ENCODE measurements around the gene PPP1R15B. TPM values are rescaled to one million over a fixed set of nuclear protein-coding genes. Genes with fewer than 3 reads are reported as not detected.

PPP1R15B gene
- 10 to 100 TPM; 63.9 to 71.6 TPM for total RNA-seq

GRCh38 chr1:204411451-204412204 lies at the start of gene PPP1R15B:
TSS of gene PPP1R15B (minus strand) at chr1:204411817. CDS start at chr1:204411411, 406 bp downstream.
- H3K27me3 Mint-ChIP-seq, result no peaks in the 10 kb centered on the region
- peaks cover 53% of the 10 kb centered on the region for H3K36me3 Mint-ChIP-seq (ENCODE audit: low read depth)
- peak within 1 kb of the TSS; percentile 98 for H3K4me3 Mint-ChIP-seq
- H3K27ac Mint-ChIP-seq, result peak within 1 kb of the TSS; percentile 99
- H3K9me3 Mint-ChIP-seq, result no peaks in the 10 kb centered on the region
- H3K4me1 Mint-ChIP-seq, result peaks cover 4% of the 10 kb centered on the region
- ATAC-seq (replicated peaks), result peak; percentile 93

GRCh38 chr1:204460346-204460745 lies 48.7 kb upstream of the PPP1R15B start:
- Mint-ChIP-seq H3K36me3 (ENCODE audit: low read depth) (peaks cover 74% of the 10 kb centered on the region), H3K27me3 (no peaks in the 10 kb centered on the region), H3K4me1 (peaks cover 45% of the 10 kb centered on the region), H3K4me3 (peak overlapping the region; percentile 60), H3K27ac (no peak overlapping the region), H3K9me3 (no peaks in the 10 kb centered on the region)
- ATAC-seq (replicated peaks), result no peak

GRCh38 chr1:204459706-204460105 lies 48.1 kb upstream of the PPP1R15B start:
- H3K27ac Mint-ChIP-seq, result peak overlapping the region; percentile 19
- peaks cover 38% of the 10 kb centered on the region for H3K4me1 Mint-ChIP-seq
- H3K36me3 Mint-ChIP-seq (ENCODE audit: low read depth), result peaks cover 74% of the 10 kb centered on the region
- no peak overlapping the region for H3K4me3 Mint-ChIP-seq
- no peaks in the 10 kb centered on the region for H3K27me3 Mint-ChIP-seq
- ATAC-seq (replicated peaks), result no peak
- H3K9me3 Mint-ChIP-seq, result no peaks in the 10 kb centered on the region

GRCh38 chr1:204457666-204458065 lies 46.0 kb upstream of the PPP1R15B start:
- H3K27me3 Mint-ChIP-seq, result no peaks in the 10 kb centered on the region
- no peak overlapping the region for H3K4me3 Mint-ChIP-seq
- ATAC-seq (replicated peaks), result no peak
- peaks cover 29% of the 10 kb centered on the region for H3K4me1 Mint-ChIP-seq
- no peaks in the 10 kb centered on the region for H3K9me3 Mint-ChIP-seq
- H3K36me3 Mint-ChIP-seq (ENCODE audit: low read depth), result peaks cover 74% of the 10 kb centered on the region
- H3K27ac Mint-ChIP-seq, result peak overlapping the region; percentile 42

GRCh38 chr1:204456826-204457442 lies 45.3 kb upstream of the PPP1R15B start:
- ATAC-seq (replicated peaks), result no peak
- no peaks in the 10 kb centered on the region for H3K9me3 Mint-ChIP-seq
- peaks cover 26% of the 10 kb centered on the region for H3K4me1 Mint-ChIP-seq
- no peaks in the 10 kb centered on the region for H3K27me3 Mint-ChIP-seq
- H3K36me3 Mint-ChIP-seq (ENCODE audit: low read depth), result peaks cover 73% of the 10 kb centered on the region
- H3K4me3 Mint-ChIP-seq, result no peak overlapping the region
- H3K27ac Mint-ChIP-seq, result peak overlapping the region; percentile 42

DNA sequence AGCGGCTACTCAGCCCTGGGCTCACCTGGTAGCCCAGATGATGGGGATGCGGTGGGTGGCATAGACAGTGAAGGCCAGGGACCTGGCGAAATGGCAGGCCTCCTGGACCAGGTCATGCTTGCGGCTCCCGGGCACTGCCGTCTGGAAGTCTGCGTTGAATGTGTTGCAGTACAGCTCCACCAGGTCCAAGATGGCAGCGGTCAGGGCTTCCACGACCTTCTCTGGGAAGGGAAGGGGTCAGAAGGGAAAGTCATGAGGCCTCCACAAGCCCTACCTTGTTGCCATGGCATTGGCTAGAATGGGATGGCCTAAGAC lies 44.2 kb upstream of the PPP1R15B start:
- Mint-ChIP-seq H3K4me3 (no peak overlapping the region), H3K9me3 (no peaks in the 10 kb centered on the region), H3K27ac (no peak overlapping the region), H3K36me3 (ENCODE audit: low read depth) (peaks cover 66% of the 10 kb centered on the region), H3K4me1 (peaks cover 23% of the 10 kb centered on the region), H3K27me3 (no peaks in the 10 kb centered on the region)
- no peak for ATAC-seq (replicated peaks)

- Mint-ChIP-seq H3K27me3 (no peaks in the 10 kb centered on the region), H3K9me3 (no peaks in the 10 kb centered on the region), H3K36me3 (ENCODE audit: low read depth) (peaks cover 66% of the 10 kb centered on the region), H3K4me3 (no peak overlapping the region), H3K4me1 (peaks cover 21% of the 10 kb centered on the region), H3K27ac (peak overlapping the region; percentile 36)
- no peak for ATAC-seq (replicated peaks)
These were observed 43.6 kb upstream of the PPP1R15B start for GRCh38 chr1:204455063-204455830.

GRCh38 chr1:204454476-204454875 lies 42.9 kb upstream of the PPP1R15B start:
- no peak for ATAC-seq (replicated peaks)
- no peaks in the 10 kb centered on the region for H3K27me3 Mint-ChIP-seq

GRCh38 chr1:204453141-204453772 lies 41.6 kb upstream of the PPP1R15B start:
- ATAC-seq (replicated peaks), result peak; percentile 95
- H3K36me3 Mint-ChIP-seq (ENCODE audit: low read depth), result peaks cover 66% of the 10 kb centered on the region
- H3K27me3 Mint-ChIP-seq, result no peaks in the 10 kb centered on the region
- H3K27ac Mint-ChIP-seq, result peak overlapping the region; percentile 87
- H3K4me3 Mint-ChIP-seq, result peak overlapping the region; percentile 76
- H3K4me1 Mint-ChIP-seq, result peaks cover 35% of the 10 kb centered on the region
- no peaks in the 10 kb centered on the region for H3K9me3 Mint-ChIP-seq

More at GRCh38 chr1:204454476-204454875, 42.9 kb upstream of the PPP1R15B start:
- peaks cover 66% of the 10 kb centered on the region for H3K36me3 Mint-ChIP-seq (ENCODE audit: low read depth)
- no peak overlapping the region for H3K4me3 Mint-ChIP-seq
- peak overlapping the region; percentile 36 for H3K27ac Mint-ChIP-seq
- H3K4me1 Mint-ChIP-seq, result peaks cover 23% of the 10 kb centered on the region
- H3K9me3 Mint-ChIP-seq, result no peaks in the 10 kb centered on the region

DNA sequence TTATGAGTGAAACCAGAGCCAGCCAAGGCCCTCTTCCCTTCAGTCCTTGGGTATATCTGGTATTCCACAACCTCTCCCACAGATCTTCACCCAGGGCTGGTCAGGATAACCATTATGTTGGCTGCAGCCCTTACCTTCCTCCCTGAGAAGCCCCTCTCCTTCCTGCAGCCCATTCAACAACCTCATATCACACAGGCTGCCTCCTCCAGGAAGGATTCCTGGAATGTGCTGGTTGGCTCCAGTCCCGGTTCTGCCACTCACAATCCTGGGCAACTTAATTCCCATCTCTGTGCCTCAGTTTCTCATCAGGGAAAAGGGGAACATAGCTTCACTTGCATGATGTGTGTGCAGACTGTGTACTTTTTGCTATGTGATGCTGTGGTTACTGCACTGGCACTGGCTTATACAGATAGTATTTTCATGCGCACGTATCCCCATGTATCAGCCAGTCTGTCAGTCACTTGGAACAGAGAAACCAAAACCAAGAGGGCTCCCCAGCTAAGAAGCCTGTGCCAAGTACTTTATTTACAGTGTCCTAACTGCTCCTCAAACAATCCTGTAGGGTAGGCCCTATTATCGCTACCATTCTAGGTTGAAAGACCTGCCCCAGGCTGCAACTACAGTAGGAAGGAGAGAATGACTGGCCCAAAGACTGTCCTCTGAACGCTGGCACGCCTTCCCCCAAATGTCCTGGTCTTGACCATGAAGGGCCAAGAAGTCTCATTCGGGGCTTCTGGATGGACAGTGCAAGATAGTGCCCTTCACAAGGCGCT lies 39.9 kb upstream of the PPP1R15B start:
- no peak for ATAC-seq (replicated peaks)
- Mint-ChIP-seq H3K27me3 (no peaks in the 10 kb centered on the region), H3K36me3 (ENCODE audit: low read depth) (peaks cover 65% of the 10 kb centered on the region), H3K27ac (peak overlapping the region; percentile 60), H3K4me1 (peaks cover 38% of the 10 kb centered on the region), H3K4me3 (peak overlapping the region; percentile 76), H3K9me3 (no peaks in the 10 kb centered on the region)

- ATAC-seq (replicated peaks), result no peak
- peak overlapping the region; percentile 2 for H3K4me3 Mint-ChIP-seq
- H3K4me1 Mint-ChIP-seq, result peaks cover 42% of the 10 kb centered on the region
- H3K27me3 Mint-ChIP-seq, result no peaks in the 10 kb centered on the region
- peaks cover 72% of the 10 kb centered on the region for H3K36me3 Mint-ChIP-seq (ENCODE audit: low read depth)
- peak overlapping the region; percentile 60 for H3K27ac Mint-ChIP-seq
- H3K9me3 Mint-ChIP-seq, result no peaks in the 10 kb centered on the region
These were observed 39.0 kb upstream of the PPP1R15B start for GRCh38 chr1:204450461-204451257.

- no peak for ATAC-seq (replicated peaks)
- Mint-ChIP-seq H3K4me3 (peak overlapping the region; percentile 25), H3K36me3 (ENCODE audit: low read depth) (peaks cover 75% of the 10 kb centered on the region), H3K4me1 (peaks cover 45% of the 10 kb centered on the region), H3K27me3 (no peaks in the 10 kb centered on the region), H3K9me3 (no peaks in the 10 kb centered on the region), H3K27ac (peak overlapping the region; percentile 60)
These were observed 38.2 kb upstream of the PPP1R15B start for GRCh38 chr1:204449678-204450280.

All from activated T-helper 17 cell treated with anti-CD3 and anti-CD28 coated beads, Interleukin-2, amount 50 U/mL, for 72 hours (primary cell).